Measurements from ENCODE around the gene CFDP1.
"Not testable (repeated sequence)": the region's sequence is repeated elsewhere in the genome, so short reads cannot be mapped to it uniquely, and the experiment has no call there.

CFDP1 gene

GRCh38 chr16:75458029-75458428 lies 24.7 kb upstream of the CFDP1 start:
- no peak overlapping the region for H3K4me3 ChIP-seq (ENCODE audit: low read depth, low read length)
- in situ Hi-C loops (cut with HindIII; ENCODE audit: low sequenced_read_pairs), result no loop called here
- no peak for DNase-seq (ENCODE audit: low read depth, low spot score)
- TF ChIP-seq CTCF (IDR thresholded peaks at IDR 0.05; ENCODE audit: low read depth, low read length), result no peak

- H3K4me3 ChIP-seq (ENCODE audit: low read depth, low read length), result no peak overlapping the region
- DNase-seq (ENCODE audit: low read depth, low spot score), result no peak
- TF ChIP-seq CTCF (IDR thresholded peaks at IDR 0.05; ENCODE audit: low read depth, low read length), result no peak
- in situ Hi-C loops (cut with HindIII; ENCODE audit: low sequenced_read_pairs), result no loop called here
Measured at GRCh38 chr16:75457485-75458021, 24.2 kb upstream of the CFDP1 start.

GRCh38 chr16:75456971-75457370 lies 23.7 kb upstream of the CFDP1 start:
- in situ Hi-C loops (cut with HindIII; ENCODE audit: low sequenced_read_pairs), result no loop called here
- DNase-seq (ENCODE audit: low read depth, low spot score), result no peak
- TF ChIP-seq CTCF (IDR thresholded peaks at IDR 0.05; ENCODE audit: low read depth, low read length), result no peak
- H3K4me3 ChIP-seq (ENCODE audit: low read depth, low read length), result no peak overlapping the region

GRCh38 chr16:75456486-75456885 lies 23.2 kb upstream of the CFDP1 start:
- H3K4me3 ChIP-seq (ENCODE audit: low read depth, low read length); in situ Hi-C loops (cut with HindIII; ENCODE audit: low sequenced_read_pairs); DNase-seq (ENCODE audit: low read depth, low spot score): not testable (repeated sequence)

- no peak overlapping the region for H3K4me3 ChIP-seq (ENCODE audit: low read depth, low read length)
- no peak for DNase-seq (ENCODE audit: low read depth, low spot score)
- in situ Hi-C loops (cut with HindIII; ENCODE audit: low sequenced_read_pairs), result no loop called here
- no peak for TF ChIP-seq CTCF (IDR thresholded peaks at IDR 0.05; ENCODE audit: low read depth, low read length)
Measured at GRCh38 chr16:75455677-75456076, 22.4 kb upstream of the CFDP1 start.

- in situ Hi-C loops (cut with HindIII; ENCODE audit: low sequenced_read_pairs), result no loop called here
- no peak for TF ChIP-seq CTCF (IDR thresholded peaks at IDR 0.05; ENCODE audit: low read depth, low read length)
- H3K4me3 ChIP-seq (ENCODE audit: low read depth, low read length), result no peak overlapping the region
- no peak for DNase-seq (ENCODE audit: low read depth, low spot score)
Measured at GRCh38 chr16:75452464-75453190, 19.3 kb upstream of the CFDP1 start.

GRCh38 chr16:75446416-75446815 lies 13.1 kb upstream of the CFDP1 start:
- H3K4me3 ChIP-seq (ENCODE audit: low read depth, low read length), result no peak overlapping the region
- in situ Hi-C loops (cut with HindIII; ENCODE audit: low sequenced_read_pairs), result no loop called here
- TF ChIP-seq CTCF (IDR thresholded peaks at IDR 0.05; ENCODE audit: low read depth, low read length), result no peak
- no peak for DNase-seq (ENCODE audit: low read depth, low spot score)
